Measurements from ENCODE around the gene CDH13.

GRCh38 chr16:83219285-83219684 is 592.5 kb downstream of the CDH13 start:
- TF ChIP-seq PHF20 (IDR thresholded peaks at IDR 0.05; ENCODE audit: partially characterized antibody) (no peak), MAZ (CRISPR knock-in tag; conservative IDR thresholded peaks at IDR 0.05 in 1 of 2, IDR thresholded peaks at IDR 0.05 in 1 of 2) (no peak), ZBTB7A (IDR thresholded peaks at IDR 0.05; ENCODE audit: borderline replicate concordance, control insufficient read depth, low read depth, low read length) (no peak), ZBTB9 (CRISPR knock-in tag; IDR thresholded peaks at IDR 0.05) (no peak), BRCA1 (IDR thresholded peaks at IDR 0.05) (no peak), BRCA1 (CRISPR knock-in tag; IDR thresholded peaks at IDR 0.05) (no peak), FOSL1 (tag; conservative IDR thresholded peaks at IDR 0.05) (no peak), REST (IDR thresholded peaks at IDR 0.05; ENCODE audit: borderline replicate concordance) (no peak), REST (CRISPR knock-in tag; IDR thresholded peaks at IDR 0.05; ENCODE audit: low read depth) (no peak), ELK1 (CRISPR knock-in tag; IDR thresholded peaks at IDR 0.05) (no peak), HINFP (tag; conservative IDR thresholded peaks at IDR 0.05; ENCODE audit: low read depth) (no peak), HMG20B (CRISPR knock-in tag; IDR thresholded peaks at IDR 0.05) (no peak), FUS (optimal IDR thresholded peaks at IDR 0.05; ENCODE audit: low read depth, low read length) (no peak), BRF2 (IDR thresholded peaks at IDR 0.05; ENCODE audit: borderline replicate concordance, insufficient read depth, insufficient read length) (no peak)

Data from K562 (cell line).